Measurements from ENCODE around the gene SYT1.

DNA sequence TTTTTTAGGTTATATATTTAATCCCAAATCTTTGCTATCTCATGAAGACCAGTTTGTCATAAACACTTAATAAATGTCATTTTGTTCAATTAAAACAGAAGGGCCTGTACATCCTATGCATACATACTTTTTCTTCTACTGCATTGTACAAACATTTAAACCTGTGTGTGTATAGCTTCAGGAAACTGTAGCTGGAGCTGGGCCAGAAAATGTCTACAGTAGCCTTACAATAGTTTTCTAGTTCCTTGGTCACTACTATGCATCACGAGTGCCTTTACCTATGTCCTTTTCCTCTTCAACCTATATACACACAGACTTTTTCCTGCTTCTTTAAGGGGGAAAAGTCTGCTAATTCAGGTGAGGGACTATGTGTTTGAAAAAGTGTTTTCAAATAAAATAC is 523.4 kb downstream of the SYT1 start:
- no peak for TF ChIP-seq EZH2 (IDR thresholded peaks at IDR 0.05; ENCODE audit: insufficient read depth, low read length)
- TF ChIP-seq, protein P1, sequence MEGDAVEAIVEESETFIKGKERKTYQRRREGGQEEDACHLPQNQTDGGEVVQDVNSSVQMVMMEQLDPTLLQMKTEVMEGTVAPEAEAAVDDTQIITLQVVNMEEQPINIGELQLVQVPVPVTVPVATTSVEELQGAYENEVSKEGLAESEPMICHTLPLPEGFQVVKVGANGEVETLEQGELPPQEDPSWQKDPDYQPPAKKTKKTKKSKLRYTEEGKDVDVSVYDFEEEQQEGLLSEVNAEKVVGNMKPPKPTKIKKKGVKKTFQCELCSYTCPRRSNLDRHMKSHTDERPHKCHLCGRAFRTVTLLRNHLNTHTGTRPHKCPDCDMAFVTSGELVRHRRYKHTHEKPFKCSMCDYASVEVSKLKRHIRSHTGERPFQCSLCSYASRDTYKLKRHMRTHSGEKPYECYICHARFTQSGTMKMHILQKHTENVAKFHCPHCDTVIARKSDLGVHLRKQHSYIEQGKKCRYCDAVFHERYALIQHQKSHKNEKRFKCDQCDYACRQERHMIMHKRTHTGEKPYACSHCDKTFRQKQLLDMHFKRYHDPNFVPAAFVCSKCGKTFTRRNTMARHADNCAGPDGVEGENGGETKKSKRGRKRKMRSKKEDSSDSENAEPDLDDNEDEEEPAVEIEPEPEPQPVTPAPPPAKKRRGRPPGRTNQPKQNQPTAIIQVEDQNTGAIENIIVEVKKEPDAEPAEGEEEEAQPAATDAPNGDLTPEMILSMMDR (IDR thresholded peaks at IDR 0.05; ENCODE audit: insufficient read depth, low read depth, low read length), result no peak

Data from astrocyte (in vitro differentiated cells and primary cell).